Ascending aorta (tissue), 2 donors: Measurements from ENCODE around the gene CEP85L. TPM values are rescaled to one million over a fixed set of nuclear protein-coding genes. Genes with fewer than 3 reads are reported as not detected.

Experiments
- DNase-seq, 2 donors: peaks; one replicate each; pipeline ENCODE4 v3.0.0-alpha.2; 2019; ENCODE audit warnings: low spot score in 2 of 2
- H3K27ac ChIP-seq, 2 donors: fragments of 200-600 bp; sonication (generic); one replicate each; pipeline ENCODE4 v1.5.1; 2016 to 2017; ENCODE audit warnings: mild to moderate bottlenecking in 1 of 2
- H3K27me3 ChIP-seq: fragments of 200-600 bp; sonication (generic); one replicate; pipeline ENCODE4 v1.5.1; 2017
- H3K36me3 ChIP-seq, 2 donors: fragments of 200-600 bp; sonication (generic); one replicate each; pipeline ENCODE4 v1.5.1; 2016
- H3K4me1 ChIP-seq, 2 donors: fragments of 200-600 bp; sonication (generic); one replicate each; pipeline ENCODE4 v1.5.1; 2016 to 2017; ENCODE audit warnings: mild to moderate bottlenecking in 1 of 2
- H3K4me3 ChIP-seq, 2 donors: fragments of 200-600 bp; sonication (generic); one replicate each; pipeline ENCODE4 v1.5.1; 2016 to 2017; ENCODE audit warnings: mild to moderate bottlenecking in 1 of 2
- H3K9me3 ChIP-seq, 2 donors: fragments of 200-600 bp; sonication (generic); one replicate each; pipeline ENCODE4 v1.5.1; 2016
- intact Hi-C: fragments of 100-400 bp; cut with DNase I; formaldehyde crosslinking; loops from one replicate; pipeline ENCODE4 v1.15.1; 2023
- total RNA-seq: library from RNA; depleted of rRNA; stranded (reverse); fragments of >200 nt; gene quantifications from one replicate; pipeline ENCODE4 v1.1.0, GENCODE V29; 2016
- TF ChIP-seq, protein P1 (sequence below), 3 experiments: fragments of 200-600 bp in 2 of 3; fragments of 450-650 bp in 1 of 3; sonication (generic) in 2 of 3; IDR thresholded peaks; one replicate each; pipeline ENCODE4 v1.5.1; 2016 to 2019; ENCODE audit warnings: antibody characterized with exemption in 3 of 3, mild to moderate bottlenecking in 1 of 3, moderate library complexity in 1 of 3

CEP85L gene
- total RNA-seq, 1 donor from 2014 or later: 15.0 TPM

DNA sequence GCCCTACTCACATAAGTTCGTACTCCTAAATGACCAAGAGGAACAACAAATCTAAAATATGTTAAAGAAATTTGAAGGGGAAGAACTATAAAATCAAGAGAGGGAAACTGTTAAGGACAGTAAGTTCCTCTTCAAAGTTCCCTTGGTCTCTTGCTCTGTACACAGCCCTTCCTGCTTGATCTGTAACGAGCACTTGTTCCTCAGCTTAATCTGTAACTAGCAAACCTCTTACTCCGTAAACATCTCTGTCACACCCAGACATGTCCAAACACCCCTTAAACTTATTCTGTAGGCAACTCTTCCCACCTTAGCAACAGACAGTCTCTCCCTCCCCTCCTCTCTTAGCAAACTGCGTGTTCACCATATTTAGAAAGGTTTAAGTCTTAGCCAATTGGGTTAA lies 73.4 kb downstream of the CEP85L start:
- Histone ChIP-seq H3K4me1 (no peaks in the 10 kb centered on the region), H3K4me3 (no peak overlapping the region), H3K36me3 (peaks cover 0 to 13% of the 10 kb centered on the region in 2 donors), H3K9me3 (peaks cover 30 to 50% of the 10 kb centered on the region in 2 donors), H3K27ac (no peak overlapping the region), H3K27me3 (no peaks in the 10 kb centered on the region)
- TF ChIP-seq, protein P1, sequence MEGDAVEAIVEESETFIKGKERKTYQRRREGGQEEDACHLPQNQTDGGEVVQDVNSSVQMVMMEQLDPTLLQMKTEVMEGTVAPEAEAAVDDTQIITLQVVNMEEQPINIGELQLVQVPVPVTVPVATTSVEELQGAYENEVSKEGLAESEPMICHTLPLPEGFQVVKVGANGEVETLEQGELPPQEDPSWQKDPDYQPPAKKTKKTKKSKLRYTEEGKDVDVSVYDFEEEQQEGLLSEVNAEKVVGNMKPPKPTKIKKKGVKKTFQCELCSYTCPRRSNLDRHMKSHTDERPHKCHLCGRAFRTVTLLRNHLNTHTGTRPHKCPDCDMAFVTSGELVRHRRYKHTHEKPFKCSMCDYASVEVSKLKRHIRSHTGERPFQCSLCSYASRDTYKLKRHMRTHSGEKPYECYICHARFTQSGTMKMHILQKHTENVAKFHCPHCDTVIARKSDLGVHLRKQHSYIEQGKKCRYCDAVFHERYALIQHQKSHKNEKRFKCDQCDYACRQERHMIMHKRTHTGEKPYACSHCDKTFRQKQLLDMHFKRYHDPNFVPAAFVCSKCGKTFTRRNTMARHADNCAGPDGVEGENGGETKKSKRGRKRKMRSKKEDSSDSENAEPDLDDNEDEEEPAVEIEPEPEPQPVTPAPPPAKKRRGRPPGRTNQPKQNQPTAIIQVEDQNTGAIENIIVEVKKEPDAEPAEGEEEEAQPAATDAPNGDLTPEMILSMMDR (IDR thresholded peaks at IDR 0.05): no peak
- DNase-seq: no peak
- intact Hi-C loops: no loop called here

DNA sequence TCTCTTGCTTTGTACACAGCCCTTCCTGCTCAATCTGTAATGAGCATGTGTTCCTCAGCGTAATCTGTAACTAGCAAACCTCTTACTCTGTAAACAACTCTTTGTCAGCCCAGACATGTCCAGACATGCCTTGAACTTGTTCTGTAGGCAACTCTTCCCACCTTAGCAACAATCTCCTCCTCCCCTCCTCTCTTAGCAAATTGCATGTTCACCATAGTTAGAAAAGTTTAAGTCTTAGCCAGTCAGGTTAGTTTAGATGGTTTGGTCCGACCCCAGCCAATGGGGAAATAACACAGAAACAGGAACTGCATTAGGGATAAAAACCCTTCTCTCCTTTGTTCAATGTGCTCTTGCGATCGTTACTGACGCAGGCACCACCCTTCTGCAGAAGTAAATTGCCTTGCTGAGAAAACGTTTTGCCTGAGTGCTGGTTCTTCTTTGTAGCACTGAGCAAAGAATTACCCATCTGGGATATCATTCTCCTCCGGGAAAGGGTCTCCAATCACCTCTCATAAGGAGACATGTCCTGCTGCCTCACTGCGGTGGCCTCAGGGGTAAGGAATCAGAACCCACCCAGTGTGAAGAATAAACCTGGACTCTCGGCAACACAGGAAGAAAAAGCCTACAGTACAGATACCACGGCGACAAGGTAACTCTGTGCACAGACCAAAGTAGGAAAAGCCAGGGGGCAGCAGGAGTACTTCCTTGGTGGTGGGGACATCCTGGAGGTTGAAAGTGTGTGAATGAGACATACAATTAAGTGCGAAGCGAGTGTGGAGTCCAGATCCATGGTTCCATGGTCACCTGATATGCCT lies 77.1 kb downstream of the CEP85L start:
- H3K36me3 ChIP-seq: peaks cover 0 to 13% of the 10 kb centered on the region in 2 donors
- no peaks in the 10 kb centered on the region for H3K4me1 ChIP-seq
- no peaks in the 10 kb centered on the region for H3K27me3 ChIP-seq
- H3K4me3 ChIP-seq: no peak overlapping the region
- peaks cover 30 to 52% of the 10 kb centered on the region in 2 donors for H3K9me3 ChIP-seq
- H3K27ac ChIP-seq: no peak overlapping the region
- DNase-seq: no peak
- intact Hi-C loops: no loop called here
- TF ChIP-seq, protein P1 (IDR thresholded peaks at IDR 0.05): no peak

- TF ChIP-seq, protein P1 (IDR thresholded peaks at IDR 0.05): no peak
Observed at GRCh38 chr6:118571121-118571520, 80.3 kb downstream of the CEP85L start.

DNA sequence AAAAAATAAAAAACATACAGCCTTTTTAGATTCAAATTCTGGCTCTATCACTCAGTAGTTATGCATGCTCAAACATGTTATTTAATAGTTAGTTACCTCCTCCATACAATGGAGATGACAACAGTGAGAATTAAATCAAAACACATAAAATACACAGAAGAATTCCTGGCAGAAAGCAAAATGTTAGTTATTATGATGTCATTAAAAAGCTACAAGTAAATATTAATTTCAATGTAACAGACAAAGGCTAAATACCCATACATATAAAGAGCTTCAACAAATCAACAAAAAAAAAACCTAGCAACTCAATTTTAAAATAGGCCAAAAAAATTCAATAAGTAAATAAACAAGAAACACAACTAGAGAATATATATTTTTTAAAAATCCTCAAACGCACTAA lies 81.9 kb downstream of the CEP85L start:
- TF ChIP-seq, protein P1 (IDR thresholded peaks at IDR 0.05): no peak
- intact Hi-C loops: no loop called here
- Histone ChIP-seq H3K27me3 (no peaks in the 10 kb centered on the region), H3K36me3 (peaks cover 3 to 7% of the 10 kb centered on the region in 2 donors), H3K9me3 (peaks cover 11 to 16% of the 10 kb centered on the region in 2 donors), H3K27ac (no peak overlapping the region), H3K4me1 (no peaks in the 10 kb centered on the region), H3K4me3 (no peak overlapping the region)
- DNase-seq: no peak

More at GRCh38 chr6:118571121-118571520, 80.3 kb downstream of the CEP85L start:
- intact Hi-C loops: no loop called here
- no peak for DNase-seq
- H3K4me1 ChIP-seq: no peaks in the 10 kb centered on the region
- H3K36me3 ChIP-seq: peaks cover 0 to 13% of the 10 kb centered on the region in 2 donors
- H3K9me3 ChIP-seq: peaks cover 22 to 30% of the 10 kb centered on the region in 2 donors
- no peak overlapping the region for H3K4me3 ChIP-seq
- H3K27ac ChIP-seq: no peak overlapping the region
- H3K27me3 ChIP-seq: no peaks in the 10 kb centered on the region

GRCh38 chr6:118567974-118568373 lies 83.4 kb downstream of the CEP85L start:
- Histone ChIP-seq H3K27me3 (no peaks in the 10 kb centered on the region), H3K36me3 (peaks cover 0 to 7% of the 10 kb centered on the region in 2 donors), H3K4me1 (no peaks in the 10 kb centered on the region), H3K4me3 (no peak overlapping the region), H3K27ac (peak overlapping the region in 1 of 2 donors; percentile 8), H3K9me3 (peaks cover 0 to 5% of the 10 kb centered on the region in 2 donors)
- DNase-seq: no peak
- intact Hi-C loops: no loop called here
- TF ChIP-seq, protein P1 (IDR thresholded peaks at IDR 0.05): no peak
